NOMO-1 (cell line): ENCODE data around the gene DOK1.

Source experiments
- DNase-seq, 2 experiments: peaks; one replicate each; lab custom pipeline; 2025; ENCODE audit not compliant: unreplicated experiment in 2 of 2; lab: John Stamatoyannopoulos, UW

Gene DOK1

GRCh38 chr2:74553892-74554819 is at the start of gene DOK1, which contains the start of gene LOXL3:
Gene DOK1 (plus strand): TSS chr2:74554720. CDS start chr2:74554755, 35 bp downstream.
Gene LOXL3 (minus strand): TSS chr2:74553942. CDS start chr2:74552634, 1,308 bp downstream.
- peak; percentile 65 to 79 for DNase-seq

DNA sequence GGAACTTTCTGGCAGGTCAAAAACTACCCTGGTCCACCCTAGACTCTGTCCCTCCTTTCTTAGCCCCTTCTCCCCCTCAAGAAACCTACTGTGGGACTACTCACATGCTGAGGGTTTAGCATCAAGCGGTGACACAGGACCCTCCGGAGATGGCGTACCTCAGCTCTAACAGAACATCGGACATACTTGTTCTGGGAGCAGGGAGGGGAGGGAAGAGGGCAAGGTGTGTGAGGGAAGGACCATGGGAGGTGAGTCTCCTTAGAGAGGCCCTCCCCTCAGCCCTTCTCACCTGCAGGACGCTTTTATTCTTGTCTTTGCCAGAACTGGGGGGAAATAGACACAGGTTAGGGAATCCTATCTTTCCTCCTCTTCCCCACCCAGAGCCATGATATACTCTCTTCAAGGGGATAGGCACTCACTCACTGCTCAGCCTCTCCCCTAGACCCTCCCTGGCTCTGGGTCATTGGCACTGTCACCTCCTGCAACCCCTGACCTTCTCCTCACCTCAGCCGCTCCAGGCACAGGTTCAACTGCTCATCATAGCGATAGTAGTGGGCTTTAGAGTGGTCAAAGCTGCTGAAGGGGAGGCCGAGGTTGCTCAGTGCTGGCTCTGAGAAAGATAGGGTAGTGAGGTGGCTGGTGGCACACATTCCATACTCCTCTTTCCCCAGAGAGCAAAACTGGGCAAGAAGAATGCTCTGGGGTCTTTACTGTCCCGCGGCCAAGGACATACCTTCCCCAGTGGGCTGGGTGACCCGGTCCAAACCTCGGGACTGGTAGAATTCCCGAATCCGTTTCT is 48.9 kb upstream of the DOK1 start:
- no peak for DNase-seq

- DNase-seq = peak; percentile 91
These were observed 47.2 kb upstream of the DOK1 start, which contains the start of gene PCGF1 for GRCh38 chr2:74507145-74507925. Gene PCGF1 (minus strand): TSS chr2:74507695. CDS start chr2:74507668, 27 bp downstream.

- DNase-seq = peak in 1 of 2 experiments; percentile 19
These were observed 46.5 kb upstream of the DOK1 start for GRCh38 chr2:74507926-74508520.

DNA sequence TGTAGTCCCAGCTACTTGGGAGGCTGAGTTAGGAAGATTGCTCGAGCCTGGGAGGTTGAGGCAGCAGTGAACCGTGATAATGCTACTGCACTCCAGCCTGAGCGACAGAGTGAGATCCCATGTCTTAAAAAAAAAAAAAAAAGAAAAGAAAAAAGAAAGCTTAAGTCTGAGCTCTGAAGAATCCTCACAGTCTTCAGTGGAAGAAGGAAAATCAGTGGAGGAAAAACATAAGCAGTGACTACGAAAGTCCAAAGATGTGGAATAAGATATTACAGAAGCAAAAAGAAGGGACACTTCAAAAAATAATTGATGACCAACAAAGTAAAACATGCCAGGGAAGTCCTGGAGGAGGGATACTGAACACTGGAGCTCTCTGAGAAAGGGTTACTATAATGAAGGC is 44.2 kb upstream of the DOK1 start:
- DNase-seq = no peak

DNA sequence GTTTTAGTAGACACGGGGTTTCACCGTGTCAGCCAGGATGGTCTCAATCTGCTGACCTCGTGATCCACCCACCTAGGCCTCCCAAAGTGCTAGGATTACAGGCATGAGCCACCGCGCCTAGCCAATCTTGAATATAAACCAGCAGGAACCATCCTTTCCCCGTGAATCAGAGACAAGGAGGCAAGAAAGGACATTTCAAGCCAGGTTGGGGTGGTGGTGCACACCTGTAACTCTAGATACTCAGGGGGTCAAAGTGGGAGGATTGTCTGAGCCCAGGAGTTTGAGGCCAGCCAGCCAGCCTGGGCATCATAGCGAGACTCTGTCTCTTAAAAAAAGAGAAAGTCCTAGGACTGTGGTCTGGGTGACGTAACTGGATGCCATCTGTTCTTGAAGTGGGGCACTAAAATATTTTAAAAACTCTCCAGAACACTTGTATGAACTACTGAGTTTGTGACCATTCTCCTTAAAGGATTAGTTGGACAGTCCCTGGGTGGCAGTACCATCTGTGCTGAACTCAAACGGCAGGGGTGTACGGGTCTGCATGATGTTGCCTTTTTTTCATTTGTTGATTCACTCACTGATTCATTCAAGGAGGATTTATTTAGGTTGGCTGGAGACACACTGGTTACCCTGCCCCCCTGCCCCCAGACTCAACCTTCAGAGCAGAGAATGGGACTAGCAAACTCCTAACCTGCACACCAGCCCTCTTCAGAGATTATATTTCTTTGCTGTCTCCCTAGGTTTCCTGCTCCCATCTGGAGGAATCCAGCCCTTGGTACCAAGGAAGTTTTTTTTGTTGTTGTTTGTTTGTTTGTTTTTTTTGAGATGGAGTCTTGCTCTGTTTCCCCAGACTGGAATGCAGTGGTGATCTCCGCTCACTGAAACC is 43.2 kb upstream of the DOK1 start:
- no peak for DNase-seq

GRCh38 chr2:74512744-74513604 is 41.5 kb upstream of the DOK1 start:
- DNase-seq = no peak

DNA sequence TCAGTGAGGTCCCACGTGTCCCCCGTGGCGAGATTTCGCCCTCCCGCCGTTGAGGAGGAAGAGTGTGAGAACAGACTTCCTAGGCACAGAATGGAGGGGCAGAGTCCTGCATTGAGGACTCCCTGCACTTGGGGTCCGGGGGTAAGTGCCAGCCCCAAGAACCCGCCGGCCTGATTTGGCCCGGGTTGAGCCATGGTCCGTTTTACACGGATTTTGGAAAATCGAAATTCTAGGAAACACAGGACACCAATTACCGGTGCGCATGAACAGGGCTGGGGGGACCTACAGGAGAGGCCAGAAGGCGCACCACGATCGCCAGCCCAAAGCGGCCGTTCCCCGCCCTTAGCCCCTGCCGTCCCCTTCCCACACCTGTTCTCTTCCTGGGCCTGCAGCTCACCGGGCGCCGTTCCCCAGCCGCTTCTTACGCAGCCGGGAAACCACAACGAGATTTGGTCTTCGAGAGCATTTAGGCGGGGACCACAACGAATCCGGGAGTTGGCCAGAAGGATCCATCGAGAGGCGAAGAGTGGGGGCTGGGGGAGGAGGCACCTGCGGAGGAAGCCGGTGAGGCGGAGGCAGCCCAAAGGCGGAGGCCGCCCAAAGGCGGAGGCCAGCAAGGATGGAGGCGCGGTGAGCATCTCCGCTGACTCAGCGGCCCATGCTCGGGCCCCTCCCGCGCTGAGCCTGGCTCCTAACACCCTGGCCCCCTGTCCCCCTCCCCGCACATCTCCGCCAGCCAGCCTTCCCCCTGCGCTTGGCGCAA is 40.7 kb upstream of the DOK1 start:
- no peak for DNase-seq

DNA sequence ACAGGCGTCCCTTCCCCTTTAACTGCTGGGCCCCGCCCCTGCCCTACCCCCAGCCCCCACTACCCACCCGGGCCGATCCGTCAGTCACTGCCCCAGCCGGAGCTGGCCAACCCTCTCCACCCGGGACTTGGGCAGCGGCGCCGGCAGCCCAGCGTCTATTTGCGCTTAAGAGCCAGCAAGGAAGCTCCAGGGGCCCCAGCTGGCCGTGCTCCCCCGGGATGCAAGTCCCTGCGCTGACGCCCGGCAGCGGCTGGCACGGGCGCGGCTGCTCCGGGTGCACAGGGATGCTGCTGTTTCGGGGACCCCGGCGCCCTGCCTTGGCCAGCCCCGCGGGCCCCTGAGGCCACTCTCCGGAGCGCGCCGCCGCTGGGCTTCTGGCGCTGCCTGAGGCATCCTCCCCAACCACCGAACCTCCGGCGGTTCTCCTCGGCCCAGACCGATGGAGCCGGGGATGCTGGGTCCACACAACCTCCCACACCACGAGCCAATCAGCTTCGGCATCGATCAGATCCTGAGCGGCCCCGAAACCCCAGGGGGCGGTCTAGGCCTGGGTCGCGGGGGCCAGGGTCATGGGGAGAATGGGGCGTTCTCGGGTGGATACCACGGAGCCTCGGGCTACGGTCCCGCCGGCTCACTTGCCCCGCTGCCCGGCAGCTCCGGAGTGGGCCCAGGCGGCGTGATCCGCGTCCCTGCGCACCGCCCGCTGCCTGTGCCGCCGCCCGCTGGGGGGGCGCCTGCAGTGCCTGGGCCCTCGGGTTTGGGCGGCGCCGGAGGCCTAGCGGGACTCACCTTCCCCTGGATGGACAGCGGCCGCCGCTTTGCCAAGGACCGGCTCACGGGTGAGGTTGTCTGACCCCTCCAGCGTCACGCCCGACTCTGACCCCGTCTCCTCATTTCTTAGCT is 39.9 kb upstream of the DOK1 start, which contains the start of gene TLX2:
TSS of gene TLX2 (plus strand) at position 83 of the 903 bp plus-strand sequence. CDS start at position 440, 357 bp downstream.
- DNase-seq = no peak

DNA sequence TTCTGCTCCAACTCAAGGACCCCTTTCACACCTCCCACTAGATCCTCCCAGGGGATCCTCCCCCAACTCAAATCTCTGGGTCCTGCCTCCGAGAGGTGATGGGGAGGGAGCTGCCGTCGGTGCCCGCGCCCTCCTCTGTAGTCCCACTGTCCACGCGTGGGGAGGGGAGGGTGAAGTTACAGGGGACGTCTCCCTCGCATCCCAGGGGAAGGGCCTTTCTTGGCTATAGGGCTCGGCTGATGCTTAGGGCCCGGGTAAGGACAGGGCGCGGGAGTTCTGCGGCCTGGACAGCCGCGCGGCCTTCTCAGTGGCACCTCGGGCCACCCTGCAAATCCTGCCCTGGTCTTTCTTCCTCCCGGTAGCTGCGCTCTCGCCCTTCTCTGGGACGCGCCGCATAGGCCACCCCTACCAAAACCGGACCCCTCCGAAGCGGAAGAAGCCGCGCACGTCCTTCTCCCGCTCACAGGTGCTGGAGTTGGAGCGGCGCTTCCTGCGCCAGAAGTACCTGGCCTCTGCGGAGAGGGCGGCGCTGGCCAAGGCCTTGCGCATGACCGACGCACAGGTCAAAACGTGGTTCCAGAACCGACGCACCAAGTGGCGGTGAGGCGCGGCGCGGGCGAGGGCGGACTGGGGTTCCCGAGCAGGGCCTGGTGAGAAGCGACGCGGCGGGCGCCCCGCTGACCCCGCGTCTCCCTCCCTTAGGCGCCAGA is 39.1 kb upstream of the DOK1 start:
- DNase-seq = no peak

DNA sequence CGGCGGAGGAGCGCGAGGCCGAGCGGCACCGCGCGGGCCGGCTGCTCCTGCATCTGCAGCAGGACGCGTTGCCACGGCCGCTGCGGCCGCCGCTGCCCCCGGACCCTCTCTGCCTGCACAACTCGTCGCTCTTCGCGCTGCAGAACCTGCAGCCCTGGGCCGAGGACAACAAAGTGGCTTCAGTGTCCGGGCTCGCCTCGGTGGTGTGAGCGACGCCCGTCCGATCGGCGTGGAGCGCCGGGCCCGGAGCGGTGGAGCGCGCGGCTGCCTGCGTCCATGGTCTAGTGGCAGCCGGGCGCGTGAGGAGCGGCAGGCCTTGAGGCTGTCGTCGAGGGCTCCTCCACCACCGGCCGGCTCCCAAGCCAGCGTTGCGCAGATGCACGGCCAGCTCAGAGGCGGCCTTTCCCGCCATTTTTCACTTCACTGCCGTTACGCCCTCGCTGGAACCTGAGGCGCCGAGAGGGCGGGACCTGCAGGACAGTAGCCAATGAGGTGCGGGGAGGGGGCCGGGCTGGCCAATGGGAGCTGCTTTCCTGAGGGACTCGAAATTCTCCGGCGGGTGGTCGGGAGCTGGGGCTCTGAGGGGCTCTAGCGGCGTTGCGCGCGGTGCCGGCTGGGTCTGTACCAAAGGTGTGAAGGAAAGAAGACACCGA is 38.4 kb upstream of the DOK1 start:
- no peak for DNase-seq

- DNase-seq = no peak
These were observed 37.9 kb upstream of the DOK1 start for GRCh38 chr2:74516650-74517049.

- no peak for DNase-seq
These were observed 32.0 kb upstream of the DOK1 start for GRCh38 chr2:74522516-74522915.

DNA sequence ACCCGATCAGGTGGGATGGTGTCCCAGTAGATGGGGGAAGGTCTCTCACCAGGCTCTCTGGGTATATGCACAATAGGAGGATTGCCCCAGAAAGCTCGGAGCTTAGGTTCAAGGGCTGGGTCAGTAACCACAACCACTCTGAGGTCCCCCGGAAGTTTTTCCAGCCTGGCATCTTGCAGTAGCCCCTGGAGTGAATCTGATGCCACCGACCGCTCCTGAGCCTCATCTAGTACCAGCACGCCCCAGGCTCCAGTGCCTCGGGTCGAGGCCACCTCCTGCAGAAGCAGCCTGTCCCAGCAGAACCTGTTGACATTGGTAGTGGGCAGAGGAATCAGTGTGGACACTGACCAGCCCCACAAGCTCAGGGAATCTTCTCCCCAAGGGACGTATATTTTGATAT is 30.5 kb upstream of the DOK1 start:
- DNase-seq = no peak

GRCh38 chr2:74524955-74525716 is 29.4 kb upstream of the DOK1 start:
- DNase-seq = no peak
